Nephron progenitor cell (in vitro differentiated cells): ENCODE measurements around the gene ZFAND2B.
A peak's percentile ranks its signal among the peaks of the same experiment; 100 is the strongest.

ENCODE experiments used
- DNase-seq: peaks from one replicate; pipeline ENCODE4 v3.0.0; 2021
- H3K27ac Mint-ChIP-seq: 2 replicates; pipeline ENCODE4 v1.8.0; 2021; ENCODE audit warnings: mild to moderate bottlenecking, moderate library complexity, mixed read lengths
- H3K27me3 Mint-ChIP-seq: 2 replicates; pipeline ENCODE4 v1.8.0; 2021; ENCODE audit warnings: mild to moderate bottlenecking, low read depth, mixed read lengths; ENCODE audit not compliant: poor library complexity
- H3K36me3 Mint-ChIP-seq: 2 replicates; pipeline ENCODE4 v1.8.0; 2021; ENCODE audit warnings: low read depth, mixed read lengths
- H3K4me1 Mint-ChIP-seq: 2 replicates; pipeline ENCODE4 v1.8.0; 2021; ENCODE audit warnings: mixed read lengths
- H3K4me3 Mint-ChIP-seq: 2 replicates; pipeline ENCODE4 v1.8.0; 2021; ENCODE audit warnings: mild to moderate bottlenecking, moderate library complexity, mixed read lengths
- H3K9me3 Mint-ChIP-seq: 2 replicates; pipeline ENCODE4 v1.8.0; 2021; ENCODE audit warnings: mild to moderate bottlenecking, moderate library complexity, mixed read lengths
- CTCF ChIP-seq: fragments of 200-600 bp; sonication (generic); IDR thresholded peaks from 2 replicates; pipeline ENCODE4 v1.5.0; 2021; ENCODE audit warnings: antibody characterized with exemption

Gene ZFAND2B

DNA sequence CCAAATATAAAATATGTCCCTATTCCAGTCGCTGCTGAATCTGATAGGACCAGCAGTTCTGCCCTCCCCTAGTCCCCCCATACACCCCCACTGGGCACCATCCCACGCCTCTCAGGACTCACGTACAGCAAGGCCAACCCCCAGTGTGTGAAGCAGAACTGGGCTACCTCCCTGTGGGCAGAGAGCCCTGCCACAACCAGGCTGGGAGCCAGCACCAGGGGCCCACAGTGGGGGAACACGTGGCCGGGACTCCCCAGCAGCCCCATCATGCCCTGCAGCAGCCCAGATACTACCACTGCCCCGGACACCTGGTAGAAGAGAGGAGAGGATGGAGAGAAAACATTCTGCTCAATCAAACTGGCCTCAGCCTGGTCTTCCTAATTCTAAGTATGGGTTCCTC, 38.1 kb upstream of the ZFAND2B start:
- H3K27me3 Mint-ChIP-seq: peaks cover 36% of the 10 kb centered on the region
- H3K4me1 Mint-ChIP-seq: peaks cover 10% of the 10 kb centered on the region

DNA sequence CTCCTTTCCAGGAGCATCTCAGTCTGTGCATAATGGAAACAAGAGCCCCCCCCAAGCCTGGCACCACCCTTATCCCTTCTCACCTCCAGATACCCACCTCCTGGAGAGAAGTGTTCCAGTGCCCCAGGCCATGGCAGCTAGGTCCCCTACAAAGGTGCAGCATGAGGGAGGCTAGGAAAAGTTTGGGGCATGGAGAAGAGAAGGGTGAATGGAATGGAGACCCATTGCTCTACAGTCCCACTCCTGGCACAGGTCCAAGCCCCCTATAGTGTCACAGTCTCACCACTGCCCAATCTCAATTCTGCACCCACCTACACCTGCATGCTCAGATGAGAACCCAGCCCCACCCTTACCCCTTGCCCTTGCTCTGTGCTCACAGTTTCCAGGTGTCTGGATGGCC, 37.6 kb upstream of the ZFAND2B start:
- Mint-ChIP-seq H3K27ac (no peak overlapping the region), H3K36me3 (no peaks in the 10 kb centered on the region), H3K4me3 (no peak overlapping the region), H3K27me3 (peaks cover 32% of the 10 kb centered on the region), H3K4me1 (peaks cover 10% of the 10 kb centered on the region), H3K9me3 (no peaks in the 10 kb centered on the region)
- TF ChIP-seq CTCF: no peak
- no peak for DNase-seq

More for the DNA sequence above, 38.1 kb upstream of the ZFAND2B start:
- no peaks in the 10 kb centered on the region for H3K36me3 Mint-ChIP-seq
- no peaks in the 10 kb centered on the region for H3K9me3 Mint-ChIP-seq
- no peak overlapping the region for H3K4me3 Mint-ChIP-seq
- no peak overlapping the region for H3K27ac Mint-ChIP-seq
- TF ChIP-seq CTCF: no peak
- DNase-seq: no peak

DNA sequence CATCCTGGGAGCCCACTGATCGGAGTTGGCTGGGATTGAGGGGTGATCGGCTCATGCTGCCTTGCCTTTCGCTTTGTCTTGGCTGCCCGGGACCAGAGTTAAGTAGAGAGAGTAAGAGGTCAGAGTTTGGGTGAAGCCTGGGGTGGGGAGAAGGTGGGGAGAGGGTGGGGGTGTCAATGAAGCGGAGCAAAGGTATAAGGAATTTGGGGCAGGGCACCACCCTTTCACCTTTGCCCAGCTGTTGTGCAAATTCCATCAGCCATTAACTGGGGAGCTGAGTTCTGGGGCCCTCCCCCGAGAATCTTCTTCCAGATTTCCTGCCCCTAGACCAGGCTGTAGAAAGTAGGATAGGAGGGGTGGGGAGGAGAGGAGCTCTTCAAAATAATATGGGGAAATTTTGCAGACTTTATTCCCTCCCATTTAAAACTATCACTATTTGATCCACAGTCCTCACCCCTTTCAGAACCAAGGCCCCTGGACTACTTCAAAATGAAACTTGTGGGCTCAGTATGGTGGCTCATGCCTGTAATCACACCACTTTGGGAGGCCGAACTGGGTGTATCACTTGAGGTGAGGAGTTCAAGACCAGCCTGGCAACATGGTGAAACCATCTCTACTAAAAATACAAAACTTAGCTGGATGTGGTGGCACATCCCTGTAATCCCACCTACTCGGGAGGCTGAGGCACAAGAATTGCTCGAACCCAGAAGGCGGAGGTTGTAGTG, 36.5 kb upstream of the ZFAND2B start, which contains the start of gene SLC23A3:
SLC23A3 (minus strand) TSS at position 100 of the 725 bp plus-strand sequence; CDS start at position 55, 45 bp downstream.
- DNase-seq: no peak
- Mint-ChIP-seq H3K27me3 (peaks cover 24% of the 10 kb centered on the region), H3K36me3 (peaks cover 8% of the 10 kb centered on the region), H3K4me3 (no peak within 1 kb of the TSS), H3K27ac (no peak within 1 kb of the TSS), H3K9me3 (no peaks in the 10 kb centered on the region), H3K4me1 (peaks cover 16% of the 10 kb centered on the region)
- no peak for TF ChIP-seq CTCF

GRCh38 chr2:219171231-219171651, 35.3 kb upstream of the ZFAND2B start:
- H3K4me3 Mint-ChIP-seq: no peak overlapping the region
- DNase-seq: peak; percentile 30
- peaks cover 19% of the 10 kb centered on the region for H3K27me3 Mint-ChIP-seq
- H3K27ac Mint-ChIP-seq: no peak overlapping the region
- peaks cover 8% of the 10 kb centered on the region for H3K36me3 Mint-ChIP-seq
- TF ChIP-seq CTCF: peak; percentile 73
- H3K9me3 Mint-ChIP-seq: no peaks in the 10 kb centered on the region
- peaks cover 25% of the 10 kb centered on the region for H3K4me1 Mint-ChIP-seq

DNA sequence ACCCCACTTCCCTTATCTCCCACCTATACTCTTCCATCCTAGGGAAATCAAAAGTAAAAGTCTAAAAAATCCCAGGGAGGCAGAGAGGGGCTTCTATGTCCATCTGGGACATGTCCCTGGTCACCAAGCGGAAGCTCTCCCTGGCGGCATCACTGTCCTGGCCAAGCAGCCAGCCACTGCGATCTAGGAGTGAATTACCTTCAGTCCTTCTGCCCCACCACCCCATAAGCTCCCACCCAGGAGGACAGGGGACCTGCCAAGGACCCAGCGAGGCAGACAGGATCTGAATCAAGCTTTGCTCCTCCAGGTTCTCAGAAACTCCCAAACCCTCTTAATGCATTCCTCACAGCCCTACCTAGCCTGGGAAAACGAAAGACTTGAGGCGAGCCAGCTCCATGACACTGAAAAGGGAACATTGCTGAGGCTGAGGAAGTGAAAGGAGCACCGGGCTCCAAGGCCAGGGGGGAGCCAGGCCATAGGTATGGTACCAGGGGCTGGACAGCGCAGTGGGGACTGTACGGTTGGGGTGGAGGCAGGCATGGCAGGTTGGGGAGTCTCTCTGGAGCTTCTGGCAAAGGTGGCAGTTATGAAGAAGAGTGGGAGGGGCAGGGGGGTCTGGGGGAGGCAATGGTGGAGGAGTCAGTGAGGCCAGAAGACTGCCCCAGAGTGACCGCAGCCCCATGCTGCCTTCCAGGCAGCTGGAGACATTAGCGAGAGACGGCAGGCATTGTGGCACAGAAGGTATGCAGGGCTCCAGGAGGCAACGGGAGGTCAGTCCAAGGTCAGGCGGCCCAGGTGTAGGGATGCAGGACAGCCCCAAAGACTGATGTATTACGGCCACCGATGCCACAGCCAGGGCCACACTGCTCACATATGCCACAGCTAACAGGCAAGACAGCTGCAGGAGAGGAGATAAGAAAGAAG, 34.1 kb upstream of the ZFAND2B start:
- no peak for TF ChIP-seq CTCF
- Mint-ChIP-seq H3K9me3 (no peaks in the 10 kb centered on the region), H3K27ac (no peak overlapping the region), H3K4me3 (no peak overlapping the region), H3K4me1 (peaks cover 31% of the 10 kb centered on the region), H3K27me3 (peaks cover 19% of the 10 kb centered on the region), H3K36me3 (peaks cover 8% of the 10 kb centered on the region)
- no peak for DNase-seq
